Astrocyte (in vitro differentiated cells and primary cell): Measurements from ENCODE around the gene GABRA1.

Experiments
- EZH2 ChIP-seq: IDR thresholded peaks from 2 replicates; pipeline ENCODE4 v1.6.1; 2012; ENCODE audit warnings: mild to moderate bottlenecking, low read length, inconsistent platforms; ENCODE audit not compliant: insufficient read depth
- TF ChIP-seq, protein P1 (sequence below): IDR thresholded peaks from 2 replicates; pipeline ENCODE4 v1.5.1; 2011; ENCODE audit warnings: low read depth, mild to moderate bottlenecking, inconsistent platforms, low read length, moderate library complexity; ENCODE audit not compliant: insufficient read depth

DNA sequence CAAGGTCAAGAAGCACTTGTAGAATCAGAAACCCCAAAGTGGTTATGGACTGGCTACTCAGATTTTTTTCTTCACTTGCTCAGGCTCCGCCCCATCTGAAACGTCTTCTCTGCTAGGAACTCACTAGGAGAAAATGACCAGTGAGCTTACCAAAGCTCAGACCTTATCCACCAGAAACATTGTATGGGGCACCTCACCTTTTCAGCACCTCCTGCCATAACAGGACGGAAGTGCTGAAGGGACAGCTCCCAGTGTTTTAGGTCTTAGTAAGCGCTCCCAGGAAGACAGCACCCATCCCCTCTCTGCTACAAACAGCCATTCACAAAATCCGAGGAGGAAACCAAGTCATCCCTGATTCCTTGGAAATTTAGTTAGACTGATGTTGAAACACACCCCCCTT is 1.2 kb upstream of the GABRA1 start:
- TF ChIP-seq, protein P1, sequence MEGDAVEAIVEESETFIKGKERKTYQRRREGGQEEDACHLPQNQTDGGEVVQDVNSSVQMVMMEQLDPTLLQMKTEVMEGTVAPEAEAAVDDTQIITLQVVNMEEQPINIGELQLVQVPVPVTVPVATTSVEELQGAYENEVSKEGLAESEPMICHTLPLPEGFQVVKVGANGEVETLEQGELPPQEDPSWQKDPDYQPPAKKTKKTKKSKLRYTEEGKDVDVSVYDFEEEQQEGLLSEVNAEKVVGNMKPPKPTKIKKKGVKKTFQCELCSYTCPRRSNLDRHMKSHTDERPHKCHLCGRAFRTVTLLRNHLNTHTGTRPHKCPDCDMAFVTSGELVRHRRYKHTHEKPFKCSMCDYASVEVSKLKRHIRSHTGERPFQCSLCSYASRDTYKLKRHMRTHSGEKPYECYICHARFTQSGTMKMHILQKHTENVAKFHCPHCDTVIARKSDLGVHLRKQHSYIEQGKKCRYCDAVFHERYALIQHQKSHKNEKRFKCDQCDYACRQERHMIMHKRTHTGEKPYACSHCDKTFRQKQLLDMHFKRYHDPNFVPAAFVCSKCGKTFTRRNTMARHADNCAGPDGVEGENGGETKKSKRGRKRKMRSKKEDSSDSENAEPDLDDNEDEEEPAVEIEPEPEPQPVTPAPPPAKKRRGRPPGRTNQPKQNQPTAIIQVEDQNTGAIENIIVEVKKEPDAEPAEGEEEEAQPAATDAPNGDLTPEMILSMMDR = no peak
- no peak for TF ChIP-seq EZH2
